Neural crest cell (in vitro differentiated cells): Measurements from ENCODE around the gene ASTN2. TPM values are rescaled to one million over a fixed set of nuclear protein-coding genes. Genes with fewer than 3 reads are reported as not detected.

Experiments used
- DNase-seq: peaks from one replicate; pipeline ENCODE4 v3.0.0; 2021; ENCODE audit warnings: low read depth, mixed read lengths, low spot score
- H3K27ac Mint-ChIP-seq: one replicate; pipeline ENCODE4 v1.8.0; 2021; ENCODE audit warnings: mild to moderate bottlenecking, mixed read lengths; ENCODE audit not compliant: unreplicated experiment
- H3K27me3 Mint-ChIP-seq: 2 replicates; pipeline ENCODE4 v1.8.0; 2021; ENCODE audit warnings: low read depth, mild to moderate bottlenecking, mixed read lengths
- H3K36me3 Mint-ChIP-seq: 2 replicates; pipeline ENCODE4 v1.8.0; 2021; ENCODE audit warnings: low read depth, mild to moderate bottlenecking, mixed read lengths
- H3K4me1 Mint-ChIP-seq: 2 replicates; pipeline ENCODE4 v1.8.0; 2021; ENCODE audit warnings: mixed read lengths
- H3K4me3 Mint-ChIP-seq: one replicate; pipeline ENCODE4 v1.8.0; 2021; ENCODE audit warnings: mild to moderate bottlenecking, mixed read lengths
- H3K9me3 Mint-ChIP-seq: 2 replicates; pipeline ENCODE4 v1.8.0; 2021; ENCODE audit warnings: mixed read lengths
- total RNA-seq: library from RNA; stranded (reverse); gene quantifications from 2 replicates; pipeline ENCODE4 v1.2.1, GENCODE V29; 2021
- TF ChIP-seq, protein P1 (sequence below): fragments of 200-600 bp; sonication (generic); conservative IDR thresholded peaks from 2 replicates; pipeline ENCODE4 v1.5.0; 2021; ENCODE audit warnings: antibody characterized with exemption, mild to moderate bottlenecking

The ASTN2 gene
- total RNA-seq, 1 donor from 2014 or later: 7.3 TPM

DNA sequence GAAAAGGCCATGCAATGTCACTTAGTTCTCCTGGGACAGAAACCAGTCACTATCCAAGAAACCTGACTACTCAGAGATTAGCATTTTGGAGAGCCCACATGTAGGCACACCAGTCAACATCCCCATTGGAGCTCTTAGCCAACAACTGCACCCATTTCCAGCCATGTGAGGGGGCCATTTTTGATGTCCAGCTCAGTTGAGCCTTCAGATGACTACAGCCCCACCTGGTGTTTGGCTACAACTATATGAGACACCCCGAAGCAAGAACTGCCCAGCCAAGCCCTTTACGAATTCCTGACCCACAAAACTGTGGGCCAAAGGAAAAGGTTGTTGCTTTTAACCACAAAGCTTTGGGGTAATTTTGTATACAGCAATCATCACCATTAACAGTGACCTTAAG, 300.1 kb downstream of the ASTN2 start:
- H3K4me3 Mint-ChIP-seq: no peak overlapping the region
- no peaks in the 10 kb centered on the region for H3K36me3 Mint-ChIP-seq
- H3K27ac Mint-ChIP-seq: no peak overlapping the region
- H3K4me1 Mint-ChIP-seq: peaks cover 5% of the 10 kb centered on the region
- no peak for DNase-seq
- TF ChIP-seq, protein P1, sequence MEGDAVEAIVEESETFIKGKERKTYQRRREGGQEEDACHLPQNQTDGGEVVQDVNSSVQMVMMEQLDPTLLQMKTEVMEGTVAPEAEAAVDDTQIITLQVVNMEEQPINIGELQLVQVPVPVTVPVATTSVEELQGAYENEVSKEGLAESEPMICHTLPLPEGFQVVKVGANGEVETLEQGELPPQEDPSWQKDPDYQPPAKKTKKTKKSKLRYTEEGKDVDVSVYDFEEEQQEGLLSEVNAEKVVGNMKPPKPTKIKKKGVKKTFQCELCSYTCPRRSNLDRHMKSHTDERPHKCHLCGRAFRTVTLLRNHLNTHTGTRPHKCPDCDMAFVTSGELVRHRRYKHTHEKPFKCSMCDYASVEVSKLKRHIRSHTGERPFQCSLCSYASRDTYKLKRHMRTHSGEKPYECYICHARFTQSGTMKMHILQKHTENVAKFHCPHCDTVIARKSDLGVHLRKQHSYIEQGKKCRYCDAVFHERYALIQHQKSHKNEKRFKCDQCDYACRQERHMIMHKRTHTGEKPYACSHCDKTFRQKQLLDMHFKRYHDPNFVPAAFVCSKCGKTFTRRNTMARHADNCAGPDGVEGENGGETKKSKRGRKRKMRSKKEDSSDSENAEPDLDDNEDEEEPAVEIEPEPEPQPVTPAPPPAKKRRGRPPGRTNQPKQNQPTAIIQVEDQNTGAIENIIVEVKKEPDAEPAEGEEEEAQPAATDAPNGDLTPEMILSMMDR: no peak
- no peaks in the 10 kb centered on the region for H3K27me3 Mint-ChIP-seq
- peaks cover 2% of the 10 kb centered on the region for H3K9me3 Mint-ChIP-seq

DNA sequence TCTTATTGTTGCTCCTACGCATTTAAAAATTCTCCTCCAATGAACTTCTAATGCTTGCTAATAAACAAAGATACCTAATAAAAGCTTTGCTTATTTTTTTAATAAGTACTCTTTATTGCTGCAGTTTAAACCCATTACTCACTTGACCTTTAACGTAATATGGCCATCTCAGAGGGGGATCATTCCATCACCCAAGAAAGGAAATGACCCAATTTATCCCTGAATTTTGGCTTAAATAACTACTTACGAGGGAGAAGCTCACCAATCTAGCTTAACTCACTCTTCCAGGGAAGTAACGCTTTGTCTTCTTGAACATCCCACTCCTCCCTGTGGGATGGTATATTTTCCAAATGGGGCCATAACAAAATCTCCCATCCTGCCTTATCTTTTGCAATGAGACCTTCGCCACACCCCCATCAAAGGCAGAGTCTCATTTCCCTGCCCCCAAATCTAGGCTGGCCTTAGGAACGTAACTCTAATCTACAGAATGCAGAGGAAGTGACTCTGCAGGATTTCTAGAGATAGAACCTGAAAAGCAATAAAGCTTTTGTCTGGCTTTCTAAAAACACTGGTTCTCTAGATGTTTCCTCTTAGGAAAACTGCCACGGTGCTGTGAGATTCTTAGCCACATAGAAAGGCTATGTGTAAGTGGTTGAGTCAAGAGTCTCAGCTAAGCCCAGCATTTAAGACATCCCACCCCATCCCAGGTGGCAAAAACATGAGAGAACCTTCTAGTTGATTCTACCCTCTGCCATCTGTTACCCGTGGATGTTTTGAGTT, 310.0 kb downstream of the ASTN2 start:
- H3K4me1 Mint-ChIP-seq: no peaks in the 10 kb centered on the region
- TF ChIP-seq, protein P1: no peak
- no peak overlapping the region for H3K4me3 Mint-ChIP-seq
- H3K27ac Mint-ChIP-seq: no peak overlapping the region
- H3K9me3 Mint-ChIP-seq: no peaks in the 10 kb centered on the region
- no peaks in the 10 kb centered on the region for H3K36me3 Mint-ChIP-seq
- no peaks in the 10 kb centered on the region for H3K27me3 Mint-ChIP-seq
- DNase-seq: no peak

DNA sequence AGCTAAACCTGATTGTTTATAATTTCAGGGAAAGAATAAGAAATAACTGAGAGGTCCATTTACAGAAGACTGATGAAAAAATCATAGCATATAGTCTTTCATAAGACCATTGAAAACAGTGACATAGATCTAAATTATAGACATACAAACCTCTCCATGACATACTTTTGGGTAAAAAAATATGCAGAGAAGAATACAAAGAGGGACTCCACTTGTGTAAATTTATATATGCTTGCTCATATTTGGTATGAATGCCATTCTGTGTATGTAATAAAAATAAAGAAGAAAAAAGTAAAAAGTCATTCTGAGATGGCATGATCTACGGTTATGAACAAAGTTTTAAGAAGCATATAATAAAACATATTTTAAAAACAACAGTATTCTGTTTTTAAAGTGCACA, 310.7 kb downstream of the ASTN2 start:
- Mint-ChIP-seq H3K4me1 (no peaks in the 10 kb centered on the region), H3K27me3 (no peaks in the 10 kb centered on the region), H3K9me3 (no peaks in the 10 kb centered on the region), H3K36me3 (no peaks in the 10 kb centered on the region), H3K4me3 (no peak overlapping the region), H3K27ac (no peak overlapping the region)
- DNase-seq: no peak
- TF ChIP-seq, protein P1: no peak

DNA sequence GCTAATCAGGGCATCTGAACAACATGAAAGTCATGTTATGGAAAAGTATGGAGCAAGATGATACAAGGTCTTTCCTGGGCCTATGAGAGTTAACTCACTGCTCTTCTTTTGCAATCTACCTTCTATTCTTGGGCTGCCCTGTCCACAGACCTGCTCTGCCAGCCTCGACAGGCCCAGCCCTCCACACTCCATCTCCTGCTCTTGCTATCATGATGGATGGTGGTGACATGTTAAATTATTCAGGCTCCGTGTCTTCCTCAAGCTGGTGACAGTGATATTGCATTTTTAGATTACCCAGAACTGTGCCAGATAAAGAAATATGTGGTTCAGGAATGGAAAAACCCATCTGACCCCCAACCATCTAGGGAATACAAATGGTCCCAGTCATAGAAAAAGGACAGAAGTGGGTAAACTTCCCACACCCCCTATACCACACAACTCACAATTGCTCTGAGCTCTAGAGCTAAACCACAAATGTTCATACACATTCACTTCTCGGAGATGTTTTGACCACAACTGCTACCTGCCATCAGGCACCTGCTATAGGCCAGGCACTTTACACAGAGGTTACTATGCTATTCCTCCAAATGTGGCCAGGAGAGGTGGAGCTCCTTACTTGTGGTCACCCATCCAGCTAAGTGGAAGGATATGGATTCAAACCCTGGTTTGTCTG, 311.3 kb downstream of the ASTN2 start:
- Mint-ChIP-seq H3K4me3 (no peak overlapping the region), H3K9me3 (no peaks in the 10 kb centered on the region), H3K27me3 (no peaks in the 10 kb centered on the region), H3K27ac (no peak overlapping the region), H3K36me3 (no peaks in the 10 kb centered on the region), H3K4me1 (no peaks in the 10 kb centered on the region)
- TF ChIP-seq, protein P1: no peak
- DNase-seq: no peak

DNA sequence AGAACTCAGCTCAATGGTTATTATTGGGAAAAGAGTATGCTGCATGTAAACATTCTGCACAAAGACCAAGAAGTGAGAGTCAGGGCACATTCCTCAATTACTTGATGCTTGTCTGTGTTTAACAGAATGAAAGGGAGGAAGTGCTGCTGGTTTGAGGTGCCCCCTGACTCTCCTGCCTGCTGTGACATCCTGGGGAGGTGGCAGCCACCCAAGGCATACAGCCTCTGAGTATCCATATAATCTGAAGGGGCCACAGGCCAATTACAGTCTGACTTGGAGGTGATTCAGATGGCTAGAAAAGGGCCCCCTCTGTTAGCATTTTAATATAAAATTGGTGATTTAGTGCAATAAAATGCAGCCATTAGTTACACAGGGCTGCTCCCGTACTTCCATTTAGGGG, 313.8 kb downstream of the ASTN2 start:
- Mint-ChIP-seq H3K9me3 (no peaks in the 10 kb centered on the region), H3K27ac (no peak overlapping the region), H3K4me1 (no peaks in the 10 kb centered on the region), H3K4me3 (no peak overlapping the region), H3K36me3 (no peaks in the 10 kb centered on the region), H3K27me3 (peaks cover 7% of the 10 kb centered on the region)
- no peak for DNase-seq
- TF ChIP-seq, protein P1: no peak
